Calu3 (cell line): Measurements from ENCODE around the gene XAF1. TPM values are rescaled to one million over a fixed set of nuclear protein-coding genes. Genes with fewer than 3 reads are reported as not detected.
"Not testable (repeated sequence)": the region's sequence is repeated elsewhere in the genome, so short reads cannot be mapped to it uniquely, and the experiment has no call there.

Source experiments
- BruUV-seq: library from RNA; stranded (reverse); fragments of 400-500 nt; replicated peaks from 2 replicates; lab custom pipeline; 2021; lab: Mats Ljungman, UMichigan
- CTCF ChIA-PET: fragments of 300-600 bp; sonication (Branson Sonifier 250); formaldehyde crosslinking; loops from one replicate; lab custom pipeline; 2022; ENCODE audit warnings: antibody characterized with exemption; lab: Charles Lee
- DNase-seq: peaks from one replicate; pipeline ENCODE4 v3.0.0; 2022
- H3K27ac Mint-ChIP-seq: one replicate; pipeline ENCODE4 v1.8.0; 2022; ENCODE audit warnings: mixed read lengths; ENCODE audit not compliant: unreplicated experiment
- H3K27me3 Mint-ChIP-seq: one replicate; pipeline ENCODE4 v1.8.0; 2022; ENCODE audit warnings: mixed read lengths; ENCODE audit not compliant: unreplicated experiment
- H3K36me3 Mint-ChIP-seq: one replicate; pipeline ENCODE4 v1.8.0; 2022; ENCODE audit warnings: mild to moderate bottlenecking, moderate library complexity, mixed read lengths; ENCODE audit not compliant: insufficient read depth, unreplicated experiment
- H3K4me1 Mint-ChIP-seq: one replicate; pipeline ENCODE4 v1.8.0; 2022; ENCODE audit warnings: mild to moderate bottlenecking, low read depth, mixed read lengths; ENCODE audit not compliant: unreplicated experiment
- H3K4me3 Mint-ChIP-seq: one replicate; pipeline ENCODE4 v1.8.0; 2022; ENCODE audit warnings: mild to moderate bottlenecking, low read depth, moderate library complexity, mixed read lengths; ENCODE audit not compliant: unreplicated experiment
- H3K9me3 Mint-ChIP-seq: one replicate; pipeline ENCODE4 v1.8.0; 2022; ENCODE audit warnings: low read depth, mixed read lengths; ENCODE audit not compliant: unreplicated experiment
- CTCF ChIP-seq: fragments of 200-600 bp; IDR thresholded peaks from one replicate; pipeline ENCODE4 v1.8.0; 2022; ENCODE audit warnings: antibody characterized with exemption; ENCODE audit not compliant: unreplicated experiment
- intact Hi-C: fragments of 100-400 bp; cut with micrococcal nuclease; formaldehyde crosslinking; loops from one replicate; pipeline ENCODE4 v1.10.0; 2022; ENCODE audit not compliant: unreplicated experiment
- total RNA-seq: library from RNA; stranded (reverse); gene quantifications from 2 replicates; pipeline ENCODE4 v1.2.3, GENCODE V29; 2022

XAF1 gene
- total RNA-seq, 1 experiment from 2014 or later, result 57.1 TPM

GRCh38 chr17:6716736-6717135, 39.1 kb upstream of the XAF1 start:
- Mint-ChIP-seq H3K27me3 (peaks cover 37% of the 10 kb centered on the region), H3K27ac (no peak overlapping the region), H3K4me1 (peaks cover under 1% of the 10 kb centered on the region), H3K4me3 (no peak overlapping the region), H3K9me3 (peaks cover 2% of the 10 kb centered on the region), H3K36me3 (no peaks in the 10 kb centered on the region)
- CTCF ChIA-PET, result no interaction called here
- intact Hi-C loops, result no loop called here
- no peak for TF ChIP-seq CTCF
- DNase-seq, result no peak
- no TSS peak for BruUV-seq

GRCh38 chr17:6721744-6722143, 34.1 kb upstream of the XAF1 start:
- Mint-ChIP-seq H3K27me3 (peaks cover 67% of the 10 kb centered on the region), H3K9me3 (peaks cover 4% of the 10 kb centered on the region), H3K4me3 (no peak overlapping the region), H3K36me3 (no peaks in the 10 kb centered on the region), H3K27ac (no peak overlapping the region), H3K4me1 (no peaks in the 10 kb centered on the region)
- intact Hi-C loops, result no loop called here
- no peak for DNase-seq
- TF ChIP-seq CTCF, result no peak
- CTCF ChIA-PET, result no interaction called here
- no TSS peak for BruUV-seq

GRCh38 chr17:6724009-6724408, 31.8 kb upstream of the XAF1 start:
- CTCF ChIA-PET, result no interaction called here
- DNase-seq, result no peak
- peaks cover 74% of the 10 kb centered on the region for H3K27me3 Mint-ChIP-seq
- H3K27ac Mint-ChIP-seq, result no peak overlapping the region
- H3K4me1 Mint-ChIP-seq, result no peaks in the 10 kb centered on the region
- no peaks in the 10 kb centered on the region for H3K36me3 Mint-ChIP-seq
- no peak overlapping the region for H3K4me3 Mint-ChIP-seq
- BruUV-seq, result no TSS peak
- intact Hi-C loops, result no loop called here
- H3K9me3 Mint-ChIP-seq, result peaks cover 2% of the 10 kb centered on the region
- no peak for TF ChIP-seq CTCF

- no peak overlapping the region for H3K4me3 Mint-ChIP-seq
- no peak for TF ChIP-seq CTCF
- no peak for DNase-seq
- intact Hi-C loops, result no loop called here
- H3K4me1 Mint-ChIP-seq, result no peaks in the 10 kb centered on the region
- H3K27me3 Mint-ChIP-seq, result peaks cover 24% of the 10 kb centered on the region
- CTCF ChIA-PET, result no interaction called here
- no peak overlapping the region for H3K27ac Mint-ChIP-seq
- no TSS peak for BruUV-seq
- no peaks in the 10 kb centered on the region for H3K36me3 Mint-ChIP-seq
- H3K9me3 Mint-ChIP-seq, result no peaks in the 10 kb centered on the region
Observed at GRCh38 chr17:6729531-6729930, 26.3 kb upstream of the XAF1 start.

GRCh38 chr17:6746665-6747064, 9.2 kb upstream of the XAF1 start:
- DNase-seq, H3K36me3 Mint-ChIP-seq, H3K27ac Mint-ChIP-seq, H3K4me3 Mint-ChIP-seq, H3K9me3 Mint-ChIP-seq, H3K4me1 Mint-ChIP-seq, intact Hi-C loops, BruUV-seq, CTCF ChIA-PET: not testable (repeated sequence)
- H3K27me3 Mint-ChIP-seq, result peaks cover 14% of the 10 kb centered on the region
